COR-L47 (cell line): ENCODE measurements around the gene HNF4A.

Experiments used
- DNase-seq: peaks from one replicate; lab custom pipeline; 2025; lab: John Stamatoyannopoulos, UW

HNF4A gene

GRCh38 chr20:44392776-44393607, 37.5 kb downstream of the HNF4A start:
- no peak for DNase-seq

- no peak for DNase-seq
These were observed 38.3 kb downstream of the HNF4A start for GRCh38 chr20:44393608-44394451.

GRCh38 chr20:44394452-44394701, 38.9 kb downstream of the HNF4A start:
- no peak for DNase-seq

DNA sequence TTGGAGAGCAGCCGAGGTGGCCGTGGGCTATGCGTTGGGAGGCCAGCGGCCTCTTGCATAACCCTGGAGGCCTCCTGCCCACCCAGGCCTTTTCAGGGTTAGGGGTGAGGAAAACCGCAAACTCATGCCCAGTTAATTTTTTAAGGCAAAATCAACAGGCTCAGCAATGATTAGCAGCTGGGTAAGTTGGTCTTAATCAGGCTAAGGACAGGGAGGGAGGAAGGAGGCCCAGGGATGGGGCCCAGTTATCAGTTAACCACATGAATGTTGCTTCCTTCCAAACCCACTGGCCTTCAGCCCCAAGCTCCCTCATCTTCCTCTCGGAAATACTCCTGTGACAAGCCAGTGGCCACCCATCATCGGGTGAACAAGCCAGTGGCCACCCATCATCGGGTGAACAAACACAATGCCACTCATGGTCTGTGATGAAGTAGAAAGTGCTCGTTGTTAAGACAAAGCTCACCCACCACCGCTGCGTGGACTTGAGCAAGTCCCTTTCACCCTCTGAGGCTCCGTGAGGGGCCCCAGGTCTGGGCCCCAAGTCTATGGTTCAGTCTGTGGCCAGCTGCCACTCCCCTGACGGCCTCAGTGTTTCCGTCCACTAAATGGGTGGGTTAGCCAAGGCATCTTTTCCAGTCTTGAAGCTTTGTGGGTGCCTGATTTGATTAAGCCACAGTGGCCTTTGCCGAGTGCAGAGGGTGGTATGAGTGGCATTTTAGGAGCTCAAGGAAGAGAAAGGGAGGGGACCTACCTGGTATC, 39.4 kb downstream of the HNF4A start:
- no peak for DNase-seq

DNA sequence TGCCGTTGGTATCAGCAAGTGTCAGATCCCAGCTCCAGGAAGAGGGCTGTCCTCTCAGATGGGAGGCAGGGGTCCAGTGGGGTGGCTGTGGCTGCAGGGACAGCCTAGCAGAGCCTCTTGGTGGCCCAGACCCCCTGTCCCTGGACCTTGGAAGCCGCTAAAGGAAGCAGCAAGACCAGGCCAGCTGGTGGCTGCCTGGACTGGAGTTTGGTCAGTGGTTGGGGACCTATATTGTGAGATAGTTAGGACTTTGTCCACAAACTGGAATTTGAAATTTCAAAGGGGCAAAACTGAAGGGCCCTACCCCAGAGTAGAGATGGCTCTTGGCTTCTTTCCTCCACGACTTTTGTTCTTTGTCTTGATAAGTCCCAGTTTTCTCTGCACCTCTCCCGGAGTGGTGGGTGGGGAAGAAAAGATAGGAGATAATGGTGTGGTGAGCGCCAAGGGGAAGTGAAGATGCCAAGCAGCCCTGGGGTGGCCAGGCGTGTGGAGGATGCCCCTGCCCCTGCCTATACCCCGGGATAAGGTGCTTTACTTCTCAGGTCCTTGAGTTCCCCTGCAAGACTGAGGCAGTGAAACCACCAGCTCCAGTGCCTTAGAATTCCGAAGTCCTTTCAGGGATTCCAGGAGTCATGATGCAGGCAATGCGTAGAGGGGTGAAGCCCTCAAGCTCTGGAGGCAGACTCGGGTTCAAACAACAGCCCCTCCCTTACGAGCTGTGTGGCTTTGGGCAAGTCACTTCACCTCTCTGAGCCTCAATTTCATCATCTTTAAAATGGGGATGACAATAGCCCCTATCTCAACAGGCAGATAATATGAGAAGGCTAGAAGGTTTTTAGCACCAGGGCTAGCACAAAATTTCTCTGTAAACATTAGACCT, 40.2 kb downstream of the HNF4A start:
- DNase-seq: no peak

- DNase-seq: no peak
These were observed 41.1 kb downstream of the HNF4A start for GRCh38 chr20:44396369-44397130.

DNA sequence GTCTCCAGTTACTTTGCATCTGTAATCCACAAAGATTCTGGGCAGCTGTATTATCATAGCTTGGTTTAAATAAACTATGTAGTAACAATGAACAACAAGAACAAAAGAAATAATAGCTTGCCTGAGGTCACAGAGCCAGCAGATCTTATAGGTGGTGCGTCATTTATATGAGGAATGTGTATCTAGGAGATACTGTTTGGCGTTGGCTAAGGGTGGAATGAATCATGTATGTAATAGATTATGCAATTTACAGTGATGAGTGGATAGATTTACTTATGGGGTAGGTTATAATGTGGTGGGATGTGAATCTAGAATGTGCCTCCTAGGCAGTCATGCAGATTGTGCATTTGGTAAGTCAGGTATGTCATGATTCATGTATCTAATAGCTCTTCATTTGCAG, 42.8 kb downstream of the HNF4A start:
- no peak for DNase-seq

GRCh38 chr20:44399446-44399845, 43.9 kb downstream of the HNF4A start:
- no peak for DNase-seq

GRCh38 chr20:44400671-44400969, 45.1 kb downstream of the HNF4A start:
- no peak for DNase-seq

- DNase-seq: no peak
These were observed 45.7 kb downstream of the HNF4A start for GRCh38 chr20:44400970-44401769.

- no peak for DNase-seq
These were observed 46.4 kb downstream of the HNF4A start for GRCh38 chr20:44401770-44402390.

DNA sequence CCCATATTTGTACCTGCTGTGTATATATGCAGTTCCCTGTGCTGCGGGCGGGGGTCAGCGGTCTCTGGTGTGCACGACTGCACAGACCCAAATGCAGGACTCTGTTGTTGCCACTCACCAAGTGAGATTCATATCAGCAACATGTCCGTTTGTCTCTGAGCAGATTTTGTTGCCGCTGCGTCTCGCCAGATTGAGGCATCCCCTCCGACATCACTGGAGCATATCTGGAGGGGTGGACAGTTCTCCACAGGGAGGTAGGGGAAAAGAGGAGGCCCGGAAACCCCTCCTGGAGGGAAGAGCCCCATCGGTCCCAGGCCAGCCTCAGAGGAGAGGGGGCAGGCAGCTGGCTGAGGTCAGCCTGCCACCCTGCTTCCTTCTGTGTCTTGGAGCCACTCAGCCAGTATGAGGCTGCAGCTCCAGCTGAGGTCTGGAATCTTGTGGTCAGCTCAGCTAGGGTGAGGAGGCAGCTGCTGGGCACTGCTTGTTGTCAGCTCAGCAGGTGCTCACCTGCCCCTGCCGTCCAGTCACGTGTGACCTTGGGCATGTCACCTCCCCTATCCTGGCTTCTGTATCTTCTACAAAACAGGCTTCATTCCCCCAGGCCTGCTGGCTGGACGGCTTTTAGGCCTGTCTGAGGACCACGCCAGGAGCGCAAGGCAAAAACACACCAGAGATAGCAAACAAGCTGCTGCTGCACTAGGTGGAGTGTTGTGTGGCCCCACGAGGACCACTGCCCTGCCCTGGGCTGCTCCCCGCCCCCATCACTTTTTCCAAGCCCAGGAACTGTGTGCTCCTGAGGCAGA, 47.1 kb downstream of the HNF4A start:
- no peak for DNase-seq

DNA sequence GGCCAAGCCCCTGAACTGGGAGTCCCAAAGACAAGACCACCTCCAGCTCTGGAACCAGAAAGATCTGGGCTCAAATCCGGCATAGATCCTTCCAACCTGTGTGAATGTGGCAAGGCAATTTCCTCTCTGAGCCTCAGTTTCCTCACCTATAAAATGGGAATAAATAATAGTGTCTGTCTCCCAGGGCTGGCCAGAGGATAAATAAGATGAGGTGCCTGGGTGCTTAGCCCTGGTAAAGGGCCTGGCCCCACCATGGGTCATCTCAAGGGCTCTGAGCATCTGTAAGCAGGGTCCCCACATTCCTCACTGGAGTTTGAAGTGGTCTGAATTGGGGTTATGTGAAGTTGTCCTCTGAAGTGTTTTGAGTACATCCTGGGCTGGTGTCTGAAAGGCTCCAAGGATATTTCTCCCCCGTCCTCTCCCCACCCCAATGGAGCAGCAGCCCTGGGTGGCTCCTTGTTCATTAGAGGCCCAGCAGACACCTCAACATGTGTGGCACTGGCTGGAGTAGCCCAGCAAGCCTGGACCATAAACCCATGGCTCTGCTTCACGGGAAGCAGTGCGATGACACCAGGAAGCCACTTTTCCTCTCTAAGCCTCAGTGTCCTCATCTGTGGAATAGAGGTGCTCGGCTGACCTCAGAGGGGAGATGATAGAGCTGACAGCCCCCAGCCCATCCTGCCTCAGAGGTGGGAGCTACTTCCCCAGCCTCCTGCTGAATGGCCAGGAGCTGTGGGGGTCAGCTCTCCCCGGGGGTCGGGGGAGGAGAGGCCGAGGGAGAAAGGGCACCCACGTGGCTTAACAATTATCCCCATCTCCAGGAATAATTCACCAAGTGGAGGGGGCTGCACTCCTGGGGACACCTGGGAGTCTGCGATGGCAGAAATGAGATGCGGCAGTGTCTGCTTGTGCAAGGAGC, 48.0 kb downstream of the HNF4A start:
- DNase-seq: no peak

GRCh38 chr20:44404204-44405181, 49.0 kb downstream of the HNF4A start:
- no peak for DNase-seq

DNA sequence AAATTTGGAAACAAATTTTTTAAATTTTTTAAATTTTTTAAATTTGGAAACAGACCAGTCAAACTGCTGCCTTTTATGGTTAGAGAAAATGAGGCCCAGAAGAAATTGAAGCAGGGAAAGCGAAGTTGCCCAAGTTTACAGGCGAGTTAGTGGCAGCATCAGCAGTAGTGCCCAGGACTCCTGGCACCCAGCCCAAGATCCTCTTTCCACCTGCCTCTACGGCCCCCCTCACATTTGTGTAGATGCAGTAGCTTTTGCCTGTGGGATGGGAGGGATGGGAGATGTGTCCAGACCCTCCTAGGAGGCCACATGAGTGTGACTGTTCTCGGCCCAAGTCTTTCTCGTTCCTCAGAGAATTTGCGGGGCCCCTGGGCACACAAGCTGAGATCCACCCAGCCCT, 49.8 kb downstream of the HNF4A start:
- no peak for DNase-seq

DNA sequence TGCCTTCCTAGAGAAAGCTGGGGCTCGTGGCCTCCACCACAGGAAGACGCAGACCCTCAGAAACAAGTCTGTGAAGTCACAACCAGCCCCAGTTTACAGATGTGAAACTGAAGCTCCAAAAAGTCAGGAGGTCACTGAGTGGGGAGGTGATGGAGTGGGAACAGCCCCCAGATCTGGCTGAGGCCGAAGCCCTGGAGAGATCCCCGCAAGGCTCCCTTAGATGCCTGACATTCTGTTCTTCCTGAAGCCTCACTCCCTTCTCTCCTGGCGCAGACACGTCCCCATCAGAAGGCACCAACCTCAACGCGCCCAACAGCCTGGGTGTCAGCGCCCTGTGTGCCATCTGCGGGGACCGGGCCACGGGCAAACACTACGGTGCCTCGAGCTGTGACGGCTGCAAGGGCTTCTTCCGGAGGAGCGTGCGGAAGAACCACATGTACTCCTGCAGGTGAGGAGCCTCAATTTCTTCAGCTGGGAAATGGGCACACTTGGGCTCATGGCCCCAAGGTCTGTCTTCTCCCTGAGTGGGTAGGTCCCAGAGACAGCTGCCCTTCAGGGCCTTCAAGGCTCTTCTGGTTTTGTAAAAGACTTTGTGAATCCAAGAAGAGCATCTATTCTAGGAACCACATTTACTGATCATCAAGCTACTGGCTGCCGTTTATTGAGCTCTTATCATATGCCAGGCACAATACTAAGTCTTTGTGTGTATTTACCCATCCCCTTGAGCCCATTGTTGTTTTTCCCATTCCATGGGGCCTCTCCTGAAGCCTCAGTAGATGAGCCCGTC, 50.5 kb downstream of the HNF4A start:
- DNase-seq: no peak
